HepG2 (cell line): ENCODE data around the gene IFI30. TPM values are rescaled to one million over a fixed set of nuclear protein-coding genes. Genes with fewer than 3 reads are reported as not detected.

ENCODE experiments used
- ATAC-seq: fragments of 200-7000 bp; cut with Tn5 transposase; 3 replicates; pipeline ENCODE4 v1.9.1; 2020; ENCODE audit warnings: mild to moderate bottlenecking, moderate library complexity
- BruUV-seq: library from RNA; stranded (reverse); fragments of 400-500 nt; replicated peaks from 2 replicates; lab custom pipeline; 2021; lab: Mats Ljungman, UMichigan
- CTCF ChIA-PET: fragments of 300-600 bp; formaldehyde crosslinking; extraction: SDS; loops from one replicate; lab custom pipeline; 2021; ENCODE audit warnings: low total read pairs, inconsistent platforms, low intra/inter-chr PET ratio; lab: Yijun Ruan, JAX
- POLR2A ChIA-PET: fragments of 350-600 bp; sonication (Branson Sonifier 250); formaldehyde crosslinking; loops from one replicate; lab custom pipeline; 2020; ENCODE audit warnings: antibody characterized with exemption, inconsistent platforms; lab: Yijun Ruan, JAX
- DNase-seq: peaks from one replicate; pipeline ENCODE4 v3.0.0-alpha.2; 2015; ENCODE audit warnings: low spot score
- FAIRE-seq: peaks from 3 replicates; lab custom pipeline; 2011; peaks lifted over from hg19 to GRCh38; lab: Jason Lieb, UNC
- H2AFZ ChIP-seq: one replicate; pipeline ENCODE4 v1.6.1; 2011; ENCODE audit warnings: low read length, inconsistent platforms
- H3K27ac ChIP-seq: fragments of 300-600 bp; 3 replicates; pipeline ENCODE4 v1.8.0; 2011; ENCODE audit warnings: mixed run types, mild to moderate bottlenecking, mixed read lengths, low read length, inconsistent platforms; ENCODE audit not compliant: insufficient read depth; ENCODE audit errors: extremely low read length
- H3K27me3 ChIP-seq, 2 experiments: fragments of 200-600 bp in 1 of 2; 2 replicates in 1 of 2; 3 replicates in 1 of 2; pipeline versions ENCODE4 v1.6.0 to v1.8.0; 2011; ENCODE audit warnings: low read length in 2 of 2, mild to moderate bottlenecking in 2 of 2, moderate library complexity in 2 of 2, inconsistent platforms in 1 of 2; ENCODE audit not compliant: insufficient read depth in 2 of 2, control insufficient read depth in 1 of 2
- H3K36me3 ChIP-seq, 2 experiments: fragments of 200-600 bp in 1 of 2; replicated peaks in 1 of 2; 2 replicates in 1 of 2; 3 replicates in 1 of 2; pipeline versions ENCODE4 v1.5.1 to v1.8.0; 2011; ENCODE audit warnings: low read length in 2 of 2, inconsistent platforms in 1 of 2; ENCODE audit not compliant: insufficient read depth in 2 of 2, control insufficient read depth in 1 of 2
- H3K4me1 ChIP-seq: 2 replicates; pipeline ENCODE4 v1.5.1; 2012; ENCODE audit warnings: low read length, inconsistent platforms; ENCODE audit not compliant: insufficient read depth
- H3K4me2 ChIP-seq: 2 replicates; pipeline ENCODE4 v1.6.0; 2011; ENCODE audit warnings: low read depth, low read length, inconsistent platforms
- H3K4me3 ChIP-seq, 3 experiments: fragments of 200-600 bp in 1 of 3; sonication (generic), shearing (Covaris generic) in 1 of 3; replicated peaks in 1 of 3; 2 replicates each; pipeline ENCODE4 v1.5.1; 2011 to 2016; ENCODE audit warnings: low read length in 3 of 3, inconsistent platforms in 2 of 3, low read depth in 2 of 3, mild to moderate bottlenecking in 2 of 3, control low read depth in 1 of 3, mixed read lengths in 1 of 3; ENCODE audit not compliant: insufficient read depth in 1 of 3
- H3K79me2 ChIP-seq: one replicate; pipeline ENCODE4 v1.6.1; 2011; ENCODE audit warnings: low read length, inconsistent platforms; ENCODE audit not compliant: insufficient read depth
- H3K9ac ChIP-seq: 2 replicates; pipeline ENCODE4 v1.6.0; 2011; ENCODE audit warnings: mild to moderate bottlenecking, low read depth, low read length, inconsistent platforms; ENCODE audit not compliant: insufficient read depth
- H3K9me3 ChIP-seq: 2 replicates; pipeline ENCODE4 v1.5.1; 2012; ENCODE audit warnings: mild to moderate bottlenecking, low read length
- H4K20me1 ChIP-seq: 2 replicates; pipeline ENCODE4 v1.6.0; 2011; ENCODE audit warnings: inconsistent platforms, mild to moderate bottlenecking, low read length, moderate library complexity; ENCODE audit not compliant: insufficient read depth
- DRAP1 ChIP-seq: IDR thresholded peaks from 2 replicates; pipeline ENCODE4 v1.6.1; 2016; ENCODE audit warnings: missing genetic modification reagents, missing compliant biosample characterization
- ETV6 ChIP-seq: sonication (generic); formaldehyde crosslinking; conservative IDR thresholded peaks from 2 replicates; pipeline ENCODE4 v1.4.0; 2020; ENCODE audit warnings: missing genetic modification reagents
- GPN1 ChIP-seq: sonication (generic); formaldehyde crosslinking; IDR thresholded peaks from 2 replicates; pipeline ENCODE4 v1.5.1; 2020; ENCODE audit warnings: missing genetic modification reagents, borderline replicate concordance
- GTF2F1 ChIP-seq: fragments of 150-350 bp; IDR thresholded peaks from 2 replicates; pipeline ENCODE4 v1.6.1; 2014; ENCODE audit warnings: low read length
- HNRNPLL ChIP-seq: fragments of 200-400 bp; formaldehyde crosslinking; IDR thresholded peaks from 2 replicates; pipeline ENCODE4 v1.6.1; 2017; ENCODE audit warnings: mild to moderate bottlenecking, low read depth, low read length; ENCODE audit not compliant: poor library complexity, severe bottlenecking
- LCORL ChIP-seq, 2 experiments: fragments of 450-650 bp in 1 of 2; sonication (generic) in 1 of 2; formaldehyde crosslinking in 1 of 2; IDR thresholded peaks; 2 replicates each; pipeline versions ENCODE4 v1.5.0 to v1.6.1; 2017 to 2020; ENCODE audit warnings: antibody characterized with exemption in 1 of 2, missing genetic modification reagents in 1 of 2
- MIXL1 ChIP-seq: IDR thresholded peaks from 2 replicates; pipeline ENCODE4 v1.6.1; 2016
- PATZ1 ChIP-seq: sonication (generic); formaldehyde crosslinking; IDR thresholded peaks from 2 replicates; pipeline ENCODE4 v1.4.0; 2020; ENCODE audit warnings: missing genetic modification reagents
- POLR2G ChIP-seq: fragments of 200-400 bp; formaldehyde crosslinking; IDR thresholded peaks from 2 replicates; pipeline ENCODE4 v1.6.1; 2018; ENCODE audit warnings: mild to moderate bottlenecking, low read depth, low read length, moderate library complexity
- PREB ChIP-seq: sonication (generic); formaldehyde crosslinking; IDR thresholded peaks from 2 replicates; pipeline ENCODE4 v1.4.0; 2020; ENCODE audit warnings: missing genetic modification reagents
- SNAI1 ChIP-seq: sonication (generic); formaldehyde crosslinking; IDR thresholded peaks from 2 replicates; pipeline ENCODE4 v1.5.0; 2020; ENCODE audit warnings: mild to moderate bottlenecking, missing genetic modification reagents, borderline replicate concordance
- SP5 ChIP-seq: IDR thresholded peaks from 2 replicates; pipeline ENCODE4 v1.6.1; 2016; ENCODE audit warnings: low read depth, borderline replicate concordance
- THAP11 ChIP-seq: IDR thresholded peaks from 2 replicates; pipeline ENCODE4 v1.6.1; 2016; ENCODE audit warnings: missing biosample characterization, missing genetic modification reagents
- ZBTB38 ChIP-seq: sonication (generic); formaldehyde crosslinking; IDR thresholded peaks from 2 replicates; pipeline ENCODE4 v1.5.1; 2020; ENCODE audit warnings: mild to moderate bottlenecking, missing genetic modification reagents
- ZBTB8A ChIP-seq: sonication (generic); formaldehyde crosslinking; IDR thresholded peaks from 2 replicates; pipeline ENCODE4 v1.4.0; 2020; ENCODE audit warnings: mild to moderate bottlenecking, low read depth, missing genetic modification reagents, borderline replicate concordance
- ZNF329 ChIP-seq: sonication (generic); formaldehyde crosslinking; IDR thresholded peaks from 2 replicates; pipeline ENCODE4 v1.9.0; 2021; ENCODE audit warnings: low read depth, mild to moderate bottlenecking, missing genetic modification reagents
- ZNF563 ChIP-seq: sonication (generic); formaldehyde crosslinking; IDR thresholded peaks from 2 replicates; pipeline ENCODE4 v1.8.0; 2022; ENCODE audit warnings: mild to moderate bottlenecking, moderate library complexity, missing genetic modification reagents
- ZNF788 ChIP-seq: sonication (generic); formaldehyde crosslinking; IDR thresholded peaks from 2 replicates; pipeline ENCODE4 v1.5.0; 2020; ENCODE audit warnings: mild to moderate bottlenecking, missing genetic modification reagents, borderline replicate concordance
- WGBS: methylation state at CpG from one replicate; pipeline ENCODE4 v1.1.6; 2017; ENCODE audit warnings: low lambda C conversion rate; 5-methylcytosine and 5-hydroxymethylcytosine counted together
- in situ Hi-C: cut with HindIII; loops from 2 replicates; pipeline ENCODE4 v1.10.0; 2017; ENCODE audit warnings: low pct_unique_long_range_greater_than_20kb; ENCODE audit not compliant: extremely low pct_ligation_motif_present
- intact Hi-C: fragments of 100-400 bp; cut with micrococcal nuclease; formaldehyde crosslinking; loops from one replicate; pipeline ENCODE4 v1.10.0; 2022; ENCODE audit not compliant: unreplicated experiment
- polyA plus RNA-seq, 8 experiments: library from polyadenylated mRNA; depleted of rRNA in 3 of 8; stranded (reverse) in 7 of 8; unstranded in 1 of 8; fragments of >200 nt; fragmentation: Illumina TruSeq in 4 of 8; extraction: Trizol in 4 of 8; gene quantifications; 2 replicates each; pipeline versions ENCODE4 v1.2.1 to v1.2.3, GENCODE V29; 2011 to 2016; ENCODE audit warnings: low read depth in 4 of 8, missing spikeins in 1 of 8, mixed read lengths in 1 of 8; ENCODE audit not compliant: insufficient read depth in 1 of 8
- total RNA-seq, 5 experiments: library from RNA; depleted of rRNA; stranded (reverse); fragments of >200 nt; fragmentation: Illumina TruSeq; extraction: Trizol; gene quantifications; 2 replicates each; pipeline ENCODE4 v1.2.3, GENCODE V29; 2016; ENCODE audit warnings: low read depth in 1 of 5

Gene IFI30
- total and polyA plus RNA-seq, 2 of the 13 experiments (the other 11 are each of a cell fraction or from before 2014, with no cell fraction given) = 25.0 to 79.4 TPM

- Histone ChIP-seq H3K4me1 (peaks cover 13% of the 10 kb centered on the region), H3K9ac (peak overlapping the region; percentile 73), H3K9me3 (no peaks in the 10 kb centered on the region), H3K79me2 (no peaks in the 10 kb centered on the region), H2AFZ (no peak overlapping the region), H3K27ac (peak overlapping the region; percentile 60), H3K4me2 (peak overlapping the region; percentile 87), H3K27me3 (peaks cover 0 to 8% of the 10 kb centered on the region in 2 experiments; a peak in 1 of 5 replicates), H3K36me3 (peaks cover 2% of the 10 kb centered on the region in 2 experiments; a peak in 1 of 5 replicates), H3K4me3 (peak overlapping the region; percentile 73 to 76 (median 73)), H4K20me1 (no peaks in the 10 kb centered on the region)
- WGBS = 44% methylated on average over 33 of the region's 36 CpGs
- CTCF ChIA-PET = no interaction called here
- ATAC-seq (peak; percentile 8; the same call in 2 of the 3 replicates), FAIRE-seq (no peak), DNase-seq (no peak)
- no TSS peak for BruUV-seq
- intact Hi-C loops = loop anchor here (5.0 kb wide), 1 partner anchor 207 kb away; no protein-coding TSS in a partner anchor
- POLR2A ChIA-PET = interaction anchor here (1.0 to 4.0 kb wide), 8 partner anchors 13 to 346 kb away, joined by 3 to 27 read pairs (median 6); partner anchors contain the start of genes GDF15, IQCN, JUND and MPV17L2
- in situ Hi-C loops = loop anchor here (5.0 to 10.0 kb wide), 2 partner anchors 47 to 209 kb away; partner anchors contain the start of gene SSBP4
- no peak for TF ChIP-seq MIXL1 (CRISPR knock-in tag)
- TF ChIP-seq PREB (CRISPR knock-in tag) = no peak
- peak; percentile 30 for TF ChIP-seq HNRNPLL
- peak; percentile 57; the same call in 1 of the 2 replicates for TF ChIP-seq DRAP1 (CRISPR knock-in tag)
- TF ChIP-seq THAP11 (CRISPR knock-in tag) = no peak
- no peak for TF ChIP-seq ZBTB8A (CRISPR knock-in tag)
- TF ChIP-seq GTF2F1 = no peak
- TF ChIP-seq POLR2G = no peak
- no peak for TF ChIP-seq GPN1 (CRISPR knock-in tag)
- peak; percentile 49; the same call in 1 of the 2 replicates for TF ChIP-seq ZBTB38 (CRISPR knock-in tag)
- TF ChIP-seq SNAI1 (CRISPR knock-in tag) = no peak
- no peak for TF ChIP-seq ZNF329 (CRISPR knock-in tag)
- TF ChIP-seq ETV6 (CRISPR knock-in tag) = no peak
- no peak for TF ChIP-seq LCORL (IDR thresholded peaks at IDR 0.05)
- peak; percentile 42; the same call in 1 of the 2 replicates for TF ChIP-seq LCORL (CRISPR knock-in tag; IDR thresholded peaks at IDR 0.05)
- TF ChIP-seq ZNF788 (CRISPR knock-in tag) = no peak
- TF ChIP-seq PATZ1 (CRISPR knock-in tag) = peak; percentile 65; the same call in 1 of the 2 replicates
- TF ChIP-seq ZNF563 (CRISPR knock-in tag) = 0 out of 2 replicates have a peak, but pooled peaks have one; percentile 4
- 0 out of 2 replicates have a peak, but pooled peaks have one; percentile 43 for TF ChIP-seq SP5 (CRISPR knock-in tag)
These were observed 31.7 kb downstream of the IFI30 start for GRCh38 chr19:18205200-18205892.
